Frontal cortex (tissue), 4 donors: Measurements from ENCODE around the gene RNASEH2B. TPM values are rescaled to one million over a fixed set of nuclear protein-coding genes. Genes with fewer than 3 reads are reported as not detected.

Experiments used
- DNase-seq, 2 donors: peaks; one replicate each; pipeline ENCODE4 v3.0.0; 2012; ENCODE audit warnings: low spot score in 2 of 2
- FAIRE-seq: peaks from 2 replicates; lab custom pipeline; 2012; peaks lifted over from hg19 to GRCh38; lab: Jason Lieb, UNC
- total RNA-seq: library from RNA; depleted of rRNA; stranded (reverse); fragments of >200 nt; gene quantifications from one replicate; pipeline ENCODE4 v1.2.3, GENCODE V29; 2014
- donor health status: control.
- donor health status: control.
- donor health status: control.

Gene RNASEH2B
- total RNA-seq: 424 TPM

- DNase-seq (peak; percentile 62 to 69), FAIRE-seq (no peak)
Measured at GRCh38 chr13:50909605-50910484, at the start of gene RNASEH2B. Gene RNASEH2B (plus strand): TSS chr13:50909791. CDS start chr13:50910077, 286 bp downstream.

- no peak for DNase-seq
- no peak for FAIRE-seq
Measured at GRCh38 chr13:50864492-50864891, 45.1 kb upstream of the RNASEH2B start.

GRCh38 chr13:50866817-50867636, 42.6 kb upstream of the RNASEH2B start:
- FAIRE-seq (no peak), DNase-seq (no peak)

- no peak for DNase-seq
- FAIRE-seq: no peak
Measured at GRCh38 chr13:50867637-50867945, 42.0 kb upstream of the RNASEH2B start.

- FAIRE-seq (no peak), DNase-seq (no peak)
Measured at GRCh38 chr13:50871405-50871804, 38.2 kb upstream of the RNASEH2B start.

GRCh38 chr13:50873467-50873866, 36.1 kb upstream of the RNASEH2B start:
- FAIRE-seq: no peak

GRCh38 chr13:50873991-50874390, 35.6 kb upstream of the RNASEH2B start:
- no peak for DNase-seq
- no peak for FAIRE-seq

More at GRCh38 chr13:50873467-50873866, 36.1 kb upstream of the RNASEH2B start:
- no peak for DNase-seq

- no peak for DNase-seq
- no peak for FAIRE-seq
Measured at GRCh38 chr13:50882816-50883435, 26.7 kb upstream of the RNASEH2B start.

- FAIRE-seq: no peak
Measured at GRCh38 chr13:50883728-50884127, 25.9 kb upstream of the RNASEH2B start.

GRCh38 chr13:50884265-50884664, 25.3 kb upstream of the RNASEH2B start:
- no peak for FAIRE-seq
- DNase-seq: no peak

More at GRCh38 chr13:50883728-50884127, 25.9 kb upstream of the RNASEH2B start:
- DNase-seq: no peak

- DNase-seq: no peak
- FAIRE-seq: no peak
Measured at GRCh38 chr13:50887151-50887550, 22.4 kb upstream of the RNASEH2B start.

- DNase-seq (no peak), FAIRE-seq (no peak)
Measured at GRCh38 chr13:50888362-50888761, 21.2 kb upstream of the RNASEH2B start.

- FAIRE-seq (no peak), DNase-seq (no peak)
Measured at GRCh38 chr13:50889317-50889716, 20.3 kb upstream of the RNASEH2B start.

GRCh38 chr13:50891206-50891605, 18.4 kb upstream of the RNASEH2B start:
- DNase-seq: no peak
- no peak for FAIRE-seq

GRCh38 chr13:50892210-50892944, 17.2 kb upstream of the RNASEH2B start:
- FAIRE-seq (no peak), DNase-seq (no peak)

- no peak for DNase-seq
- no peak for FAIRE-seq
Measured at GRCh38 chr13:50893211-50893852, 16.3 kb upstream of the RNASEH2B start.

GRCh38 chr13:50894012-50894411, 15.6 kb upstream of the RNASEH2B start:
- DNase-seq (no peak), FAIRE-seq (no peak)

- DNase-seq (no peak), FAIRE-seq (no peak)
Measured at GRCh38 chr13:50894504-50894903, 15.1 kb upstream of the RNASEH2B start.

- no peak for FAIRE-seq
- no peak for DNase-seq
Measured at GRCh38 chr13:50898338-50898737, 11.3 kb upstream of the RNASEH2B start.
